Neural progenitor cell (in vitro differentiated cells): ENCODE data around the gene SPOCD1. TPM values are rescaled to one million over a fixed set of nuclear protein-coding genes. Genes with fewer than 3 reads are reported as not detected.

ENCODE experiments used
- DNase-seq: peaks from one replicate; pipeline ENCODE4 v3.0.0-alpha.2; 2016; ENCODE audit warnings: low spot score
- H2AFZ ChIP-seq: fragments of 200-600 bp; sonication (generic); replicated peaks from 2 replicates; pipeline ENCODE4 v1.6.1; 2016; ENCODE audit warnings: antibody characterized with exemption
- H3F3A ChIP-seq: fragments of 200-600 bp; sonication (generic); 2 replicates; pipeline ENCODE4 v1.6.1; 2016; ENCODE audit warnings: antibody characterized with exemption, low read depth
- H3K27ac ChIP-seq: fragments of 200-600 bp; sonication (generic); 2 replicates; pipeline ENCODE4 v1.5.1; 2016; ENCODE audit warnings: mild to moderate bottlenecking
- H3K27me3 ChIP-seq: fragments of 200-600 bp; sonication (generic); 2 replicates; pipeline ENCODE4 v1.6.1; 2016; ENCODE audit warnings: mild to moderate bottlenecking, moderate library complexity
- H3K36me3 ChIP-seq: fragments of 200-600 bp; sonication (generic); 2 replicates; pipeline ENCODE4 v1.5.1; 2016
- H3K4me1 ChIP-seq: fragments of 200-600 bp; sonication (generic); 2 replicates; pipeline ENCODE4 v1.6.1; 2016; ENCODE audit warnings: mixed run types
- H3K4me2 ChIP-seq: fragments of 200-600 bp; sonication (generic); 2 replicates; pipeline ENCODE4 v1.6.1; 2016
- H3K4me3 ChIP-seq: fragments of 200-600 bp; sonication (generic); 2 replicates; pipeline ENCODE4 v1.5.1; 2016
- H3K79me2 ChIP-seq: fragments of 200-600 bp; sonication (generic); 2 replicates; pipeline ENCODE4 v1.6.1; 2016; ENCODE audit warnings: low read depth
- H3K9ac ChIP-seq: fragments of 200-600 bp; sonication (generic); 2 replicates; pipeline ENCODE4 v1.6.1; 2016
- H3K9me3 ChIP-seq: fragments of 200-600 bp; sonication (generic); 2 replicates; pipeline ENCODE4 v1.5.1; 2016; ENCODE audit warnings: low read depth
- H4K20me1 ChIP-seq: fragments of 200-600 bp; sonication (generic); 2 replicates; pipeline ENCODE4 v1.6.1; 2016; ENCODE audit warnings: low read depth
- H3K27ac Mint-ChIP-seq: 3 replicates; pipeline ENCODE4 v1.8.0; 2021; ENCODE audit warnings: mixed read lengths
- H3K27me3 Mint-ChIP-seq: 2 replicates; pipeline ENCODE4 v1.8.0; 2022; ENCODE audit warnings: low read depth, mild to moderate bottlenecking, inconsistent platforms, moderate library complexity, mixed read lengths; ENCODE audit not compliant: insufficient read depth
- H3K36me3 Mint-ChIP-seq: 3 replicates; pipeline ENCODE4 v1.8.0; 2021; ENCODE audit warnings: mixed read lengths
- H3K4me1 Mint-ChIP-seq: 3 replicates; pipeline ENCODE4 v1.8.0; 2021; ENCODE audit warnings: mixed read lengths
- H3K4me3 Mint-ChIP-seq: 3 replicates; pipeline ENCODE4 v1.8.0; 2021; ENCODE audit warnings: mild to moderate bottlenecking, moderate library complexity, mixed read lengths
- H3K9me3 Mint-ChIP-seq: 3 replicates; pipeline ENCODE4 v1.8.0; 2020; ENCODE audit warnings: mixed read lengths
- CTCF ChIP-seq: fragments of 200-600 bp; sonication (generic); IDR thresholded peaks from 2 replicates; pipeline ENCODE4 v1.5.1; 2017; ENCODE audit warnings: antibody characterized with exemption, mild to moderate bottlenecking
- EZH2 ChIP-seq: fragments of 200-600 bp; sonication (generic); IDR thresholded peaks from 2 replicates; pipeline ENCODE4 v1.6.1; 2017; ENCODE audit warnings: antibody characterized with exemption, mild to moderate bottlenecking, moderate library complexity
- EZH2phosphoT487 ChIP-seq: fragments of 200-600 bp; sonication (generic); IDR thresholded peaks from 2 replicates; pipeline ENCODE4 v1.6.1; 2017; ENCODE audit warnings: antibody characterized with exemption
- total RNA-seq: library from RNA; depleted of rRNA; stranded (reverse); fragments of >200 nt; gene quantifications from 2 replicates; pipeline ENCODE4 v1.2.3, GENCODE V29; 2015; ENCODE audit warnings: low replicate concordance

The SPOCD1 gene
- total RNA-seq, 1 donor from 2014 or later, result 1.4 TPM

DNA sequence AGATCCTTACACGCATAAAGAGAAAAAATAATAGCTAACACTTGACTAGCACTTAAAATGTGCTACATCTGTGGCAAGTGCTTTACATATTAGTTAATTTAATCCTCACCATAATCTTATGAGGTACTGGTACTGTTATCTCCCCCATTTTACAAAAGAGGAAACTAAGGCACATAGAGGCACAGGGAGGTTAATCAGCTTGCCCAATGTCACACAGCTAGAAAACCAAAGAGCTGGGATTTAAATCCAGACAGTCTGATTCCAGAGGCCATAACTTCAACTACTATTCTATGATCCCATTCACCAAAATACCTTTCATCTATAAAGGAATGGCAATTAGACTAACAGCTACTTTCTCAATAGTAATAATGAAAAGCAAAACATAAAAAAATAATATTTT lies 11.7 kb downstream of the SPOCD1 start:
- no peak overlapping the region for H3K27ac Mint-ChIP-seq
- Histone ChIP-seq H2AFZ (no peak overlapping the region), H3K79me2 (no peaks in the 10 kb centered on the region), H3K27me3 (no peaks in the 10 kb centered on the region), H3K4me2 (no peak overlapping the region), H3K9ac (no peak overlapping the region), H3K9me3 (no peaks in the 10 kb centered on the region), H3K36me3 (no peaks in the 10 kb centered on the region), H3F3A (no peaks in the 10 kb centered on the region), H3K27ac (no peak overlapping the region), H3K4me3 (no peak overlapping the region), H3K4me1 (peaks cover 14% of the 10 kb centered on the region), H4K20me1 (no peaks in the 10 kb centered on the region)
- peaks cover 24% of the 10 kb centered on the region for H3K4me1 Mint-ChIP-seq
- TF ChIP-seq CTCF (no peak), EZH2phosphoT487 (no peak), EZH2 (no peak)
- H3K36me3 Mint-ChIP-seq, result no peaks in the 10 kb centered on the region
- H3K4me3 Mint-ChIP-seq, result no peak overlapping the region
- peaks cover 2% of the 10 kb centered on the region for H3K9me3 Mint-ChIP-seq
- H3K27me3 Mint-ChIP-seq, result no peaks in the 10 kb centered on the region
- no peak for DNase-seq

GRCh38 chr1:31803610-31804009 lies 12.2 kb downstream of the SPOCD1 start:
- no peak overlapping the region for H3K9ac ChIP-seq
- no peak overlapping the region for H3K27ac ChIP-seq
- H3K79me2 ChIP-seq, result no peaks in the 10 kb centered on the region
- H3F3A ChIP-seq, result no peaks in the 10 kb centered on the region
- Mint-ChIP-seq H3K36me3 (no peaks in the 10 kb centered on the region), H3K4me3 (no peak overlapping the region), H3K9me3 (peaks cover 2% of the 10 kb centered on the region), H3K4me1 (peaks cover 28% of the 10 kb centered on the region), H3K27ac (no peak overlapping the region), H3K27me3 (no peaks in the 10 kb centered on the region)
- no peak for DNase-seq
- H3K4me2 ChIP-seq, result no peak overlapping the region
- no peaks in the 10 kb centered on the region for H3K9me3 ChIP-seq
- no peaks in the 10 kb centered on the region for H3K36me3 ChIP-seq
- H3K27me3 ChIP-seq, result no peaks in the 10 kb centered on the region
- H3K4me3 ChIP-seq, result no peak overlapping the region
- no peaks in the 10 kb centered on the region for H4K20me1 ChIP-seq
- no peak overlapping the region for H2AFZ ChIP-seq
- H3K4me1 ChIP-seq, result peaks cover 15% of the 10 kb centered on the region
- TF ChIP-seq EZH2phosphoT487 (no peak), EZH2 (no peak), CTCF (no peak)

DNA sequence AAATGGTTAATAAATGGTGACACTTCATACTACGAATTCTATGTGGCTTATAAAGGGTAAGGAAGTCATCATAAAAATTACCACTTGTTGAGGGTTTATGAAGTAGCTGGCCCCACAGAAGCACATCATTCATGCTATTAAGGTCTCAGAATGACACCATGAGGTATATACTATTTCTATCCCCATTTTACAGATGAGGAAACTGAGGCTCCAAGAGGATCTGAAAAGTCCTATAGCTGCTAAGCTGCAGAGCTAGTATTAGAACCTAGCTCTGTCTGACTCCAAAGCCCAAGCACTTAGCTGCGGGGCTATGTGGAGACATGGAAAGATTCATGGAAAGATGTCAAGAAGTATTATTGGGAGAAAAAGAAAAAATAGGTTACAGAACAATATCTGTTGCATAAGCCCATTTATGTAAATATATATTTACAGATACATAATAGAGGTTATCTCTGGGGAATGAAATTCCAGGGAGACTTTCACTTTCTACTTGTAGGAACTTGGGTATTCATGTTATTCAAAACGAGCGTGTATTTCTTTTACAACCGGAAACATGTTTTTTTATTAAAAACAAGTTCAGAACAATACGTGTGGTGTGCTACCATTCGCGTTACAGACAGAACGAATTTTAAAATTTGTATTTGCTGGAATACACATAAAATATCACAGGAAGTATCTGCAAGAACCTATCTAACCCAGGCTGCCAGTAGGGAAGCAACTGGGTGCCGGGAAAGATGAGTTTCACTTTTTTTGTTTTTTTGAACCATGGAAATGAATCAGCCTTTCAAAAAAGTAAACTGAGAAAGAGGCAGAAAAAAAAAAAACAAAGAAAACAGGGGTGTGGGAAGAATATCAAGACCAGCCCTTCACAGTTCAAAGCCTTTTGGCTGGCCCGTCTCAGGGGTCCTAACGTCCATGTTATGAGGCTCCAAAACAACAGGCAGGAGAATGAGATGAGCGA lies 13.4 kb downstream of the SPOCD1 start:
- Histone ChIP-seq H3K36me3 (no peaks in the 10 kb centered on the region), H3K9me3 (no peaks in the 10 kb centered on the region), H3K4me1 (peaks cover 27% of the 10 kb centered on the region), H4K20me1 (no peaks in the 10 kb centered on the region), H3K4me2 (no peak overlapping the region), H3K27ac (no peak overlapping the region), H3K79me2 (no peaks in the 10 kb centered on the region), H3F3A (no peaks in the 10 kb centered on the region), H3K4me3 (no peak overlapping the region), H3K9ac (no peak overlapping the region), H2AFZ (no peak overlapping the region), H3K27me3 (no peaks in the 10 kb centered on the region)
- Mint-ChIP-seq H3K27me3 (no peaks in the 10 kb centered on the region), H3K4me3 (no peak overlapping the region), H3K36me3 (no peaks in the 10 kb centered on the region), H3K27ac (no peak overlapping the region), H3K4me1 (peaks cover 40% of the 10 kb centered on the region), H3K9me3 (peaks cover 2% of the 10 kb centered on the region)
- TF ChIP-seq CTCF, result no peak
- TF ChIP-seq EZH2, result no peak
- no peak for TF ChIP-seq EZH2phosphoT487
- no peak for DNase-seq
